Keratinocyte (primary cell): Measurements from ENCODE around the gene NOTCH1.

Experiments used
- CTCF ChIP-seq, 3 experiments: IDR thresholded peaks in 1 of 3; conservative IDR thresholded peaks in 1 of 3; optimal IDR thresholded peaks in 1 of 3; 2 replicates in 2 of 3; 3 replicates in 1 of 3; pipeline versions ENCODE3 to v1.5.1; 2011; ENCODE audit warnings: low read length in 3 of 3, mild to moderate bottlenecking in 3 of 3, moderate library complexity in 2 of 3, control low read depth in 1 of 3, inconsistent platforms in 1 of 3; ENCODE audit not compliant: insufficient read depth in 2 of 3; ENCODE audit errors: extremely low read depth in 1 of 3
- EZH2 ChIP-seq: IDR thresholded peaks from one replicate; pipeline ENCODE4 v1.6.1; 2012; ENCODE audit warnings: inconsistent platforms, mild to moderate bottlenecking, low read length, moderate library complexity

GRCh38 chr9:136493567-136493971 lies 52.3 kb downstream of the NOTCH1 start:
- TF ChIP-seq CTCF (optimal IDR thresholded peaks at IDR 0.05 in 1 of 3, IDR thresholded peaks at IDR 0.05 in 1 of 3, conservative IDR thresholded peaks at IDR 0.05 in 1 of 3; ENCODE audit: extremely low read depth in 1 of 3, insufficient read depth in 2 of 3, low read length in 3 of 3) (no peak), EZH2 (no peak)
